GM10248 (cell line): ENCODE results near the gene ITPR1.

Experiments
- CTCF ChIA-PET: fragments of 300-600 bp; sonication (Branson Sonifier 250); formaldehyde crosslinking; extraction: SDS; loops from one replicate; lab custom pipeline; 2021; ENCODE audit warnings: antibody characterized with exemption; lab: Yijun Ruan, JAX
- POLR2A ChIA-PET: fragments of 350-650 bp; sonication (Branson Sonifier 250); formaldehyde crosslinking; extraction: SDS; loops from one replicate; lab custom pipeline; 2020; ENCODE audit warnings: antibody characterized with exemption; lab: Yijun Ruan, JAX
- DNase-seq: peaks from one replicate; pipeline ENCODE4 v3.0.0; 2012; ENCODE audit errors: extremely low spot score
- TF ChIP-seq, protein P1 (sequence below): IDR thresholded peaks from 2 replicates; pipeline ENCODE4 v1.5.1; 2012; ENCODE audit warnings: mild to moderate bottlenecking, low read depth; ENCODE audit errors: extremely low read depth, missing control alignments, control extremely low read depth

ITPR1 gene

DNA sequence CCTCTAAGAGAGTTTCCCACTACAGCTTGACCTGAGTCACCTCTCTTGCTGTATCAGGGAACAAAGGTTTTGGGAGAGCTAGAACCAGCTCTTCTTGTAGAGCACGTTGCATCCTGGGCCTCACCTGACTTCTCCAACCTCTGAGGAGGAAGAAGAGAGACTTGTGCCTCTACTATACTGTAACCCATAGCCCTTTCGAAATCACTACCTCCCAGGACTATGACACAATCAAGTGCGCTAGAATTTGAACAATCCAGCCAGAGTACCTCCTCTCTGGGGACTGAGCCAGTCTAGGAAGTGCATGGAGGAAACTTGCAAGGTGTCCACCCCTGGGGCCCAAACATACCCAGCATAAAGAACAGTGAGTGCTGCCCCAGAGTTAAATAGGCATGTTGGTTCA is 293.3 kb downstream of the ITPR1 start:
- TF ChIP-seq, protein P1, sequence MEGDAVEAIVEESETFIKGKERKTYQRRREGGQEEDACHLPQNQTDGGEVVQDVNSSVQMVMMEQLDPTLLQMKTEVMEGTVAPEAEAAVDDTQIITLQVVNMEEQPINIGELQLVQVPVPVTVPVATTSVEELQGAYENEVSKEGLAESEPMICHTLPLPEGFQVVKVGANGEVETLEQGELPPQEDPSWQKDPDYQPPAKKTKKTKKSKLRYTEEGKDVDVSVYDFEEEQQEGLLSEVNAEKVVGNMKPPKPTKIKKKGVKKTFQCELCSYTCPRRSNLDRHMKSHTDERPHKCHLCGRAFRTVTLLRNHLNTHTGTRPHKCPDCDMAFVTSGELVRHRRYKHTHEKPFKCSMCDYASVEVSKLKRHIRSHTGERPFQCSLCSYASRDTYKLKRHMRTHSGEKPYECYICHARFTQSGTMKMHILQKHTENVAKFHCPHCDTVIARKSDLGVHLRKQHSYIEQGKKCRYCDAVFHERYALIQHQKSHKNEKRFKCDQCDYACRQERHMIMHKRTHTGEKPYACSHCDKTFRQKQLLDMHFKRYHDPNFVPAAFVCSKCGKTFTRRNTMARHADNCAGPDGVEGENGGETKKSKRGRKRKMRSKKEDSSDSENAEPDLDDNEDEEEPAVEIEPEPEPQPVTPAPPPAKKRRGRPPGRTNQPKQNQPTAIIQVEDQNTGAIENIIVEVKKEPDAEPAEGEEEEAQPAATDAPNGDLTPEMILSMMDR, result no peak
- DNase-seq, result no peak
- CTCF ChIA-PET, result interaction anchor here (2.4 kb wide), 1 partner anchor 18 kb away, joined by 10 read pairs; no protein-coding TSS in a partner anchor
- POLR2A ChIA-PET, result interaction anchor here (1.0 kb wide), 1 partner anchor 36 kb away, joined by 4 read pairs; no protein-coding TSS in a partner anchor

DNA sequence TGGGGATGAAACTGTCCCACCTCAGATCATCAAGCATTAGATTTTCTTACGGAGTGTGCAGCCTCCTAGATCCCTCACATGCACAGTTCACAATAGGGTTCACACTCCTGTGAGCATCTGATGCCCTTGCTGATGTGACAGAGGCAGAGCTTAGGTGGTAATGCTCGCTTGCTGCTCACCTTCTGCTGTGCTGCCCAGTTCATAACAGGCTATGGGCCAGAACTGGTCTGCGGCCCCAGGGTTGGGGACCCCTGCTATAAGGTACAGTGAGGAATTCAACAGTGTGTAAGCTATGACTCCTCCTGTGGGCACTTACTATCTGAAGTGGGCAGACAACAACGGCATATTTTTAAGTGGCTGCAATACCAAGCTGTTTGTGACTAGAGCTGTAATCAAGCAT is 298.2 kb downstream of the ITPR1 start:
- TF ChIP-seq, protein P1, result no peak
- ChIA-PET POLR2A (no interaction called here), CTCF (interaction anchor here (0.7 to 1.3 kb wide), 3 partner anchors 20 to 189 kb away, joined by 3 to 5 read pairs (median 3); partner anchors contain the start of gene BHLHE40)
- no peak for DNase-seq

DNA sequence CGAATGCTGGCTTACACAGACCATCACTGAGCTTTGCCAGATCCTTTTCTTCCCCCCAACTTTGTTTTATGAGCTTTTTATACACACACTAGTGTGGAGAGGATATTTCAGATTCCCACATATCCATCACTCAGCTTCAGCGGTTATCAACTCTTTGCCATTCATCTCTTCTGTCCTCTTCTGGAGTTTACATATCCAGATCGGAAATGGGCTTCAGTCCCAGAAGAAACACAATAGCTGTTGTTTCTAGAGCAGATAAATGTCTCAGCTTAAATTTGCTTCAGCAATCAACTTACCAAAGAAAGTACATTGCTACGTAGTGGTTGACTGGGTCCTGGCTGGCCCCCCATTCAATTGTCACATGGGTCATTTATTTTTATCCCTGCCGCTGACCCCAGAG is 300.2 kb downstream of the ITPR1 start:
- ChIA-PET CTCF (no interaction called here), POLR2A (no interaction called here)
- DNase-seq, result no peak
- TF ChIP-seq, protein P1, result no peak

DNA sequence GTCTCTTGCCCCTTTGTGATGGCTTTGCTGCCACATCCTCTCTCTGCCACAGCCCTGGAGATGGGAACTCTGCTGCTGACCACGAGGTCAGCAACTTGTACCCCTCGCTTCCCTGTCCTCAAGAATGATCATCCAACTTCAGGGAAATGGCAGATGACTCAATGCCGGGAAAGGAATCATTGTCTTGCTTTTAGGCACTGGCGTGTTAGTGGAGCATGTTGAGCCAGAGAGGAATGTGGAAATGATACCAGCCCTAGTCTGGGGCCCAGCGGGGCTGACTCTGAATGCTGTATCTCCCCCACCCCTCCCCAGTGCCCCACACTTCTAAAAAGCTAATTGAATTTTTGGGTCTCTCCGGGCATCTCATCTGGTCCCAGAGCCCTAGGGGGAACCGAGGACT is 301.2 kb downstream of the ITPR1 start:
- DNase-seq, result no peak
- TF ChIP-seq, protein P1, result no peak
- ChIA-PET POLR2A (no interaction called here), CTCF (interaction anchor here (1.2 kb wide), 1 partner anchor 16 kb away, joined by 3 read pairs; no protein-coding TSS in a partner anchor)

DNA sequence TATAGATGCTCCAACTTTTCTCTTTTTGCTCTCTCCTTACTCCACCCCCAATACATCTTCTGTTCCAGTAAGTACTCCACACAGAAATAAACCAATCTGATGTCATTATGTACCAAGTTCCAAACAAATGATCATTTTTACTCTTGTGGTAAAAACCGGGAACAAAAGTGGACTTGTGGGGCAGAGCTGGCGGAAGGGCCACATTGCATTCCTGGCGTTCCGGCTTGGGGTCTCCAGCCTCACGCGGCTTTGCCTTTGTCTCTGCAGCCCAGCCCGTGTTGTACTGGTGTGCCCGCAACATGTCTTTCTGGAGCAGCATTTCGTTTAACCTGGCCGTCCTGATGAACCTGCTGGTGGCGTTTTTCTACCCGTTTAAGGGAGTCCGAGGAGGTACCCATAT is 301.6 kb downstream of the ITPR1 start:
- TF ChIP-seq, protein P1, result no peak
- ChIA-PET CTCF (interaction anchor here (1.2 to 3.2 kb wide), 5 partner anchors 10 to 34 kb away, joined by 3 to 10 read pairs (median 6); no protein-coding TSS in a partner anchor), POLR2A (no interaction called here)
- no peak for DNase-seq

DNA sequence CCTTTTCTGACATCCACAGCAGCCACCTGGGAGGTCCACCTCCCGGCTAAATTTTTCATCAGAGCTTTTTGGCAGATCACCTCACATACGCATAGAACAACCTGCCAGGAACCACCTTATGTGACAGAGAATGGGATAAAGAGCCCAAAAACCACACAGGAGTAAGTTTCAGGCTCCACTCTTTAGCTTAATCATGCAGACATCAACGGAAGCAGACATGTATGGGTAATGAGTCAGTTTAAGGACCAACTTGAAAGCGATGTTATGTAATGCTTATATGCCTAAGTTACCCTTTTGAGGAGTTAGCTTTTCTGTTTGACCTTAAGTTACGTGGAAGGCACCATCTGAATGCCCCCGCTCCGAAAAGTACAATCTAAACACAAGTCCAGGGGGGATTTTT is 302.8 kb downstream of the ITPR1 start:
- DNase-seq, result no peak
- ChIA-PET CTCF (interaction anchor here (1.0 to 3.2 kb wide), 9 partner anchors 8 to 85 kb away, joined by 3 to 10 read pairs (median 3); no protein-coding TSS in a partner anchor), POLR2A (no interaction called here)
- TF ChIP-seq, protein P1, result no peak
